HG03108 (cell line): ENCODE measurements around the gene NLGN1.
"Not testable (repeated sequence)": the region's sequence is repeated elsewhere in the genome, so short reads cannot be mapped to it uniquely, and the experiment has no call there.

Source experiments
- ATAC-seq: cut with Tn5 transposase; IDR thresholded peaks from one replicate; pipeline ENCODE4 v1.9.1; 2021; ENCODE audit warnings: moderate library complexity; ENCODE audit not compliant: unreplicated experiment

The NLGN1 gene

GRCh38 chr3:173397161-173398110 lies at the start of gene NLGN1:
Gene NLGN1, plus strand, starts transcription at chr3:173397744.
- no peak for ATAC-seq

DNA sequence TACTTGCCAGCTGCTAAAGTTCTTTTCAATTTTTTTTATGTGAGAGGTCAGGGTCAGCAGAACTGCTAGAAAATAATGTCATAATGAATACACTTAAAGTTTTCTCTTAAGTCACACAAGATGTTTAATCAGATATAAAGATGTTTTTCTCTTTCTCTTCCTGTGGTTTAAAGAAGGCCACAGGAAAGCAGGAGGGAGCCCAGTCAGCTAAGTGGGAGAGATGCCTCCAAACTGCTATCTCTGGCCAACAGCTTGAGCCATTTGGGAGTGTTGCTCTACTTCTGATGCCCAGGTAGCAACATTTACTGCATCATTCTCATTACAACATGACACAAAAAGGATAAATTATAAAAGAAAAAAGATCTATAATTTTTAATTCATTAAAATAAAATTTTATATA lies 45.7 kb upstream of the NLGN1 start:
- no peak for ATAC-seq

- not testable (repeated sequence) for ATAC-seq
Measured at GRCh38 chr3:173353137-173353536, 44.4 kb upstream of the NLGN1 start.

- ATAC-seq = no peak
Measured at GRCh38 chr3:173354124-173354523, 43.4 kb upstream of the NLGN1 start.

GRCh38 chr3:173371848-173372487 lies 25.6 kb upstream of the NLGN1 start:
- ATAC-seq = no peak

DNA sequence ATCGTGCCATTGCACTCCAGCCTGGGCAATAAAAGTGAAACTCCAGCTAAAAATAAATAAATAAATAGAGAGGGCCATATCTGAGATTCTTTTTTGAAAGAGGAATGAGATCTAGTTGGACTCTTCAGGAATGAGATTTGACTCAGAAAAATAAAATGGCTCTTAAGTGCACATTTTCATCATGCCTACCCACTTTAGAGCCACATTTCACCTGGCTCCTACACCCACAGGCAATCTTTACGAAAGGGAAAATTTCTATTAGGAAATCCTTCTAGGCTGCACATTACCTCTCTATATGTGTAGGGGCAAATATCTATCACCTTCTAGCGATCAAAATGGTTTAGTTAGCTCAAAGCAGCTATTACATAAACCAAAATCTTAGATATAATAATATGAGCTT lies 16.9 kb upstream of the NLGN1 start:
- no peak for ATAC-seq

DNA sequence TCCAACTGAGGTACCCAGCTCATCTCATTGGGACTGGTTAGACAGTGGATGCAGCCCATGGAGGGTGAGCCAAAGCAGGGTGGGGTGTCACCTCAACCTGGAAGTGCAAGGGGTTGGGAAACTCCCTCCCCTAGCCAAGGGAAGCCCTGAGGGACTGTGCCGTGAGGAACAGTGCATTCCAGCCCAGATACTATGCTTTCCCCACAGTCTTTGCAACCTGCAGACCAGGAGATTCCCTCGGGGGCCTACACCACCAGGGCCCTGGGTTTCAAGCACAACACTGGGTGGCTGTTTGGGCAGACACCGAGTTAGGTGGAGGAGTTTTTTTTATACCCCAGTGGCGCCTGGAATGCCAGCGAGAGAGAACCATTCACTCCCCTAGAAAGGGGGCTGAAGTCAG lies 15.6 kb upstream of the NLGN1 start:
- ATAC-seq = not testable (repeated sequence)

DNA sequence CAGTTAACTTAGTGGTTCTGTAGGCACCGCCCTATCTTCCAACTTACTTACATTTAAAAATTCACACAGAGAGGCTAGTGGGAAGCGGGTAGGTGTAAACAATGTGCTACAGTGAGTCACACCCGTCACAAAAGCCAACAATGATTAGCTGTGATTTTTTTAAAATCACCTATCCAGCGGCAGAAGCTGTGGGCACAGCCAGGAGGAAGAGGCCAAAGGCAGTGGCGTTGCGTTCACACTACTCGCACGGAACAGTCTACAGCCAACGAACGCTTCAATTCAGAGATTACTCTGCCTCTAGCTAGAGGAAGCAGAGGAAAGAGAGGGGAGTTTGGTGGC lies 2.5 kb upstream of the NLGN1 start:
- ATAC-seq = peak; percentile 38

DNA sequence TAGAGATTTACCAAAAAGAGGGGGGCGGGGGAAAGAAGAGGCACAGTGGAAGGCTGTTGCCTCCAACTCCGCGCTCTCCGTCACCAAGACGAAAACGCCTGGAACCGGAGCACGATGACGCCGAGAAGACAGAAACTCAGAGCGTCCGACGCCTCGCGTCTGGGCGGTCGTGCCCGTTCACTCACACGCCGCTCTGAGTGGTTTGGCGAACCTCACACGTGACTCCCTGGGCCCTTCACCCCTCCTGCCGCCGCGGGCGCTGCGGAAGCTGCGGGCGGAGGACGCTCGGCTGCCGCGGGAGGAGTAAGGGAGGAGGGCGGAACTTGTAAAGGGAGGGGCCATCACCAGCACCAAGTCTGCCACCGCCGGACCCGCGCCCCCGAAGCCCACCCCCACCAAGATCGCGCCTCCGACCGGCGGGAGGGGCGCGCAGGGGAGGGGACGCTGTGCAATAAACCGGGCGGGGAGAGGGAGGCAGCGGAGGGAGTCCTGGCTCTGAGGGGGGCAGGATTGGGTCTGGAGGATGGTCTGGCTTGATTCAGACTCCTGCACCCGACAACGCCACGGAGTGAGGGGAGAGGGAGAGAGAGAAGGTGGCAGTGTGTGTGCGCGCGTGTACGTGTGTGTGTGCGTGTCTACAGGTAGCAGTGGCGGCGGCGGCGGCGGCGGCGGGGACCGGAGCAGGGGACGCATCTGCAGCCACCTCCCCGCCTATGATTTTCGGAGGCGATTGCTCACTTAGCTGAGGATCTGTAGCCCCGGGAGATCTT lies 1.9 kb upstream of the NLGN1 start:
- ATAC-seq = peak; percentile 97

DNA sequence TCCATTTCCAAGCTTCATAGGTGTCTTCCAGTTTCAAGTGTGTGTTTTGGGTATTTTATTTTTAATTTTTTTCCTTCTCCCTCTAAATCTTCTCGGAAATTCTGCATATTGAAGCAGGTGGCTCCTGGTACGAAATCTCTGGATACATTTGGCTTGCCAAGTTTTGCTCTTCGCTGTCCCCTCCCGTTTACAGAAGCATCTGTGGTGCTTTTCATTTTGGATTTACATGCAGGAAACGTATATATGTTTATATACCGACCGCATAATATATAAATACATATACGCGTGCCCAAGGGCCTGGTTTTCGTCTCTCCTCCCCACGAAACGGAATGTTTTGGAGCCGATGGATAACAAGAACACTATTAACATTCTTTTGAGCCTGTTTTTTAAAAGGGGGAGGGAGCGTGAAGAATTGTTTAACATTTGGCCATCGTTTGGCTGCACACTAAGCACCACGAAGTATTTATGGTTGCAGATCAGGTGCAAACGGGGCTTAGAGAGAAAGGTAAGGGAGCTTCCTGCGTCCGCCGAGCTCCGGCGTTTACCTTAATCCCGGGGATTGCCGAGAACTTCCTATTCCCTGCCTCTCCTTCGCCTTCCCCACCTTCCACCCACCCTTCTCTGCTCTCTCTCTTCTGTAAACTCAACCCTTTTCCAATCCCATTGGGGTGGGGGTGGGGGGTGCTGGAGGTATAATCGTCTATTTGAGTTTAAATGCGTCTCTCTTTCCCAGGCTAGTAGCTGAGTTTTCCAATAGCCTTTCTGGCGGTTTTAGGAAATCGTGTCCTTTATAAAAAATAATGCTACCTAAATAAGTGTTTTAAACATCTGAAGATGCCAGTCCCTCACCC lies 1.1 kb upstream of the NLGN1 start:
- no peak for ATAC-seq

DNA sequence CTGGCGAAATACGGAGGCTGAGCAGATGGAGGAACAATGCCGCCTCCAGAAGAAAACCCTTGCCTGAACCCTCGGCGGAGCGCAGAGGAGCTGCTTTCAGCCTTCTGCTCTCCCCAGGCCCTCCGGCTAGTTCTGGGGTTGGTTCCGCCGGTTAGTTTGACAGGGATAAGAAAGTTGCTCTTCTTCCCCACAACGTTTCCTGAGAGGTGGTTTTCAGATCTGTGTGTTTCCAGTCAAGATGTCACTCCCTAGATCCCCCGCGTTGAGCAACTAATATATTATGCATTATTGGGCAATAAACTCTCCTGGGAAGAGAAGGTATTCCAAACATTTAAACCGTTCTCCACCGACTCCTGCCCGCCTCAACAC lies 551 bp downstream of the NLGN1 start:
- no peak for ATAC-seq

GRCh38 chr3:173399044-173399443 lies 1.5 kb downstream of the NLGN1 start:
- no peak for ATAC-seq

DNA sequence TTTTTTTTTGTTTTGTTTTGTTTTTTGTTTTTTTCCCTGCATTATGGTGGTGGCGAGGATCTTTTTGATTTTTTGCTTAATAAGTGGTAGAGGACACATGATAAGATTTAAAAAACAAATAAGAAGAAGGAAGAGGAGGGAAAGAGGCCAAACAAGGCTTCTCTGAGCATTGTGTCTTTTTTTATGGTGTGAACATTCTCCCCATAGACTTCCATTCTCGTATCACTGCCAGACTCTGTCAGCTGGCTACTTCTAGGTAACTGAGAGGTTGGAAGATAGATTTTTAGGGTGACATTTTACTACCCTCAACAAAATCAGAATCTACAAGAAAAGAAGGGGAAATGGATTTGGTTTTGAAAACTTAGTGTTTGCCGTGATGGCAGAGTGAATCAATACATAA lies 3.8 kb downstream of the NLGN1 start:
- no peak for ATAC-seq

GRCh38 chr3:173402656-173403055 lies 5.1 kb downstream of the NLGN1 start:
- no peak for ATAC-seq

- no peak for ATAC-seq
Measured at GRCh38 chr3:173403376-173403775, 5.8 kb downstream of the NLGN1 start.

DNA sequence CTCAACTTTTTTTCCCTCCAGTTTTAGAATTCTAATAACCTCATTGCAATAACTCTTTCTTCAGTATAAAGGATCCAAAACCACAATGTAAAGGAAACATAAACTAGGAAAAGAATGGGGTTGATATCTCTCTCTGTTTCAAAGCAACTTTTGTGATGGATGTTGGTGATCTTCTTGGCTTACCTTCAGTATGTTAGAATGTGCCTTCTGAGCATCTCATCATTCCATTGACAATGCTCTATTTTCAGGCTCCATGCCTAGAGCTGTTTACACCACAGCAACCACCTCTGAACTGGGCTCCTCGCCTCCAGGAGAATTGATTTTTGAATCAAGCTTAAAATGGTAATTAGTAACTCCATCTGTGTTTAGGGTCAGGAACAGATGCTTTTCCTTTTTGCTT lies 6.6 kb downstream of the NLGN1 start:
- no peak for ATAC-seq

GRCh38 chr3:173410436-173410835 lies 12.9 kb downstream of the NLGN1 start:
- ATAC-seq = no peak

GRCh38 chr3:173410849-173411248 lies 13.3 kb downstream of the NLGN1 start:
- ATAC-seq = no peak

DNA sequence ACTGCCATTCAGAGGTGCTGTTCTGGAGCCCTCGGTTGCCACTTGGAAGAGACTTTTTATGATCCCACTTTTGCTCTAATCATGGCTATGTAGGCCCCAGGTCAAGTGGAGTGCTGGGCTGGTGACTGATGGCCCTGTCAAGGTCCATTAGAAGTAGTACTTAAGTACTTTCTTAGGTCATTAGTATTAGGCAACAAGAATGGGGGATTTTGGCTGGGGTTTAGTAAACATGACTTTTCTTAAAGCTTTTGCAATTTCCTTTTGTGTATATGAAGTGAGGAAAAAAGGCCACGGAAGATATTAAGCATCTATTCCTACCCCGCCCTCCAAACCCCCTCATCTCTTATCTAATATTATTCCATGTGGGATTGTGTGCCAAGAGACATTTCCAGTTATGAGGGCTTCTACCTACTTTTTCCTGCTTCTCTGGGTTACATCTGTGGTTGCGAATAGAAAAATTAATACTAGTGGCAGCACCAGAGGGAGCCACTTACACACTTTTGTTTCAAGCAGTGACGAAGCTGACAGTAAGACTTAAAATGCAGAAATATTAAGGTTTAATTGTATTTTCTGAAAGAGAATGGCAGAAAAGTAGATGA lies 13.9 kb downstream of the NLGN1 start:
- no peak for ATAC-seq

GRCh38 chr3:173416070-173416469 lies 18.5 kb downstream of the NLGN1 start:
- ATAC-seq = no peak
